ENCODE results near the gene N4BP2L1. TPM values are rescaled to one million over a fixed set of nuclear protein-coding genes. Genes with fewer than 3 reads are reported as not detected.

The N4BP2L1 gene
- total RNA-seq, 2 donors from 2014 or later, result 4.0 to 10.3 TPM

DNA sequence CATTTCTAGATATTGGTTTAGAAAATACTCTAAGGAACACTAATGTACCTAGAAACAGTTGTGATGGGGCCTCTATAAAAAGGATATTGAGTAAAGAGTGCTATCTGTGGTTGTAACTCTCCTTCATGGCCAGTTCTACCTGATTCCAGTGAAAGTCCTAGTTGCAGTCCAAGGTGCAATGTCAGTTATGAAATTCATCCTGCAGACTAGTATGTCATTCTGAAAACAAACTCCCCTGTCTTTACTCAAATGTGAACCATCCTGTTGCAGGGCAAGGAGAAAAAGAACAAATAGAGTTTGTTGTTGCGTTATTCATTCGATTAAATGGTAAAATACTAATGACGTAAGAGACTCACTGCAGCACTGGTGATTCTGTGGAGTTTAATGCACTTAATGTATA lies 18.3 kb upstream of the N4BP2L1 start:
- H3K36me3 Mint-ChIP-seq (ENCODE audit: low read depth), result peaks cover 2% of the 10 kb centered on the region
- Histone ChIP-seq H3K4me1 (ENCODE audit: control insufficient read depth, insufficient read depth, low read length) (peaks cover 6% of the 10 kb centered on the region), H3K27ac (ENCODE audit: low read depth, low read length) (no peak overlapping the region), H3K9me3 (ENCODE audit: control insufficient read depth, low read length) (no peaks in the 10 kb centered on the region), H3K27me3 (ENCODE audit: control insufficient read depth, insufficient read depth, low read length, poor library complexity, severe bottlenecking) (peaks cover 14% of the 10 kb centered on the region), H3K36me3 (ENCODE audit: control insufficient read depth, insufficient read depth, low read length) (no peaks in the 10 kb centered on the region), H3K4me3 (ENCODE audit: low read length) (no peak overlapping the region), H3K9ac (ENCODE audit: extremely low read depth, low read length, poor library complexity, severe bottlenecking) (no peak overlapping the region)
- H3K9me3 Mint-ChIP-seq, result peaks cover 3% of the 10 kb centered on the region
- H3K27ac Mint-ChIP-seq, result no peak overlapping the region
- no peak for TF ChIP-seq CTCF (conservative IDR thresholded peaks at IDR 0.05)
- H3K4me3 Mint-ChIP-seq, result no peak overlapping the region
- 90 to 100% methylated on average over 3 of the region's 3 CpGs for WGBS, 2 experiments (ENCODE audit: insufficient coverage in 1 of 2, insufficient read length in 1 of 2)
- H3K27me3 Mint-ChIP-seq (ENCODE audit: insufficient read depth), result peaks cover 9% of the 10 kb centered on the region
- no peak for DNase-seq
- peaks cover 22% of the 10 kb centered on the region for H3K4me1 Mint-ChIP-seq

GRCh38 chr13:32445461-32445860 lies 17.5 kb upstream of the N4BP2L1 start:
- H3K27ac ChIP-seq (ENCODE audit: low read depth, low read length), result no peak overlapping the region
- no peaks in the 10 kb centered on the region for H3K9me3 Mint-ChIP-seq
- TF ChIP-seq CTCF (conservative IDR thresholded peaks at IDR 0.05), result no peak
- H3K27me3 Mint-ChIP-seq (ENCODE audit: insufficient read depth), result peaks cover 9% of the 10 kb centered on the region
- peaks cover 14% of the 10 kb centered on the region for H3K27me3 ChIP-seq (ENCODE audit: control insufficient read depth, insufficient read depth, low read length, poor library complexity, severe bottlenecking)
- H3K4me1 Mint-ChIP-seq, result peaks cover 22% of the 10 kb centered on the region
- peaks cover 6% of the 10 kb centered on the region for H3K4me1 ChIP-seq (ENCODE audit: control insufficient read depth, insufficient read depth, low read length)
- H3K36me3 ChIP-seq (ENCODE audit: control insufficient read depth, insufficient read depth, low read length), result no peaks in the 10 kb centered on the region
- no peak overlapping the region for H3K27ac Mint-ChIP-seq
- no peak for DNase-seq
- no peaks in the 10 kb centered on the region for H3K9me3 ChIP-seq (ENCODE audit: control insufficient read depth, low read length)
- no peak overlapping the region for H3K4me3 Mint-ChIP-seq
- peaks cover 2% of the 10 kb centered on the region for H3K36me3 Mint-ChIP-seq (ENCODE audit: low read depth)
- WGBS, 2 experiments (ENCODE audit: insufficient coverage in 1 of 2, insufficient read length in 1 of 2), result 95% methylated on average over 2 of the region's 2 CpGs; no CpG with 5 or more reads in 1 of the 2 experiments
- H3K9ac ChIP-seq (ENCODE audit: extremely low read depth, low read length, poor library complexity, severe bottlenecking), result no peak overlapping the region
- H3K4me3 ChIP-seq (ENCODE audit: low read length), result no peak overlapping the region

DNA sequence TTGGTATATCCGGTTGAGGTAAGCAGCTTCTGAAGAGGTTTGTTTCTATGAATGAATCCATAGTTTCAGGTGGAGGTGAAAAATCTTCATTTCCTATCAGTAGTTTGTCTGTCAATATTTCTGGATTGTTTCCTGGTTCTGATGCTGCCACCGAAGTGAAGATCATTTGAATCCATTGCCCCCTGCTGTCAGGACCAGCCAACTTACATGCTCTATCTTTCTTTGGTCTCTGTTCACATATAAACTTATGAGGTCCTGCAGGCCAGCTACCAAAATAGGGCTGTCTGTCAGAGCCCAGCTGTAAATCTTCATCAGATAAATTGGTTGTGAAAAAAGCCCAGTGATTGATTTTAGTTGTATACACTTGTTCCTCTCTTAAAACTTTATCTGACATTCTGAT lies 15.2 kb upstream of the N4BP2L1 start:
- no peak for DNase-seq

More for the DNA sequence above, 15.2 kb upstream of the N4BP2L1 start:
- 86% methylated on average over 2 of the region's 2 CpGs; no CpG with 5 or more reads in 1 of the 2 experiments for WGBS, 2 experiments (ENCODE audit: insufficient coverage in 1 of 2, insufficient read length in 1 of 2)
- H3K9ac ChIP-seq (ENCODE audit: extremely low read depth, low read length, poor library complexity, severe bottlenecking), result no peak overlapping the region
- no peaks in the 10 kb centered on the region for H3K9me3 Mint-ChIP-seq
- peaks cover 14% of the 10 kb centered on the region for H3K27me3 ChIP-seq (ENCODE audit: control insufficient read depth, insufficient read depth, low read length, poor library complexity, severe bottlenecking)
- H3K4me3 ChIP-seq (ENCODE audit: low read length), result no peak overlapping the region
- H3K4me1 ChIP-seq (ENCODE audit: control insufficient read depth, insufficient read depth, low read length), result peaks cover 6% of the 10 kb centered on the region
- peaks cover 2% of the 10 kb centered on the region for H3K36me3 Mint-ChIP-seq (ENCODE audit: low read depth)
- H3K27ac Mint-ChIP-seq, result no peak overlapping the region
- no peaks in the 10 kb centered on the region for H3K9me3 ChIP-seq (ENCODE audit: control insufficient read depth, low read length)
- peaks cover 18% of the 10 kb centered on the region for H3K4me1 Mint-ChIP-seq
- no peaks in the 10 kb centered on the region for H3K36me3 ChIP-seq (ENCODE audit: control insufficient read depth, insufficient read depth, low read length)
- no peak for TF ChIP-seq CTCF (conservative IDR thresholded peaks at IDR 0.05)
- H3K4me3 Mint-ChIP-seq, result no peak overlapping the region
- H3K27me3 Mint-ChIP-seq (ENCODE audit: insufficient read depth), result peaks cover 9% of the 10 kb centered on the region
- H3K27ac ChIP-seq (ENCODE audit: low read depth, low read length), result no peak overlapping the region

Data from endodermal cell (in vitro differentiated cells).